ENCODE measurements around the gene KCTD2.
"Not testable (repeated sequence)": the region's sequence is repeated elsewhere in the genome, so short reads cannot be mapped to it uniquely, and the experiment has no call there.

Gene KCTD2

DNA sequence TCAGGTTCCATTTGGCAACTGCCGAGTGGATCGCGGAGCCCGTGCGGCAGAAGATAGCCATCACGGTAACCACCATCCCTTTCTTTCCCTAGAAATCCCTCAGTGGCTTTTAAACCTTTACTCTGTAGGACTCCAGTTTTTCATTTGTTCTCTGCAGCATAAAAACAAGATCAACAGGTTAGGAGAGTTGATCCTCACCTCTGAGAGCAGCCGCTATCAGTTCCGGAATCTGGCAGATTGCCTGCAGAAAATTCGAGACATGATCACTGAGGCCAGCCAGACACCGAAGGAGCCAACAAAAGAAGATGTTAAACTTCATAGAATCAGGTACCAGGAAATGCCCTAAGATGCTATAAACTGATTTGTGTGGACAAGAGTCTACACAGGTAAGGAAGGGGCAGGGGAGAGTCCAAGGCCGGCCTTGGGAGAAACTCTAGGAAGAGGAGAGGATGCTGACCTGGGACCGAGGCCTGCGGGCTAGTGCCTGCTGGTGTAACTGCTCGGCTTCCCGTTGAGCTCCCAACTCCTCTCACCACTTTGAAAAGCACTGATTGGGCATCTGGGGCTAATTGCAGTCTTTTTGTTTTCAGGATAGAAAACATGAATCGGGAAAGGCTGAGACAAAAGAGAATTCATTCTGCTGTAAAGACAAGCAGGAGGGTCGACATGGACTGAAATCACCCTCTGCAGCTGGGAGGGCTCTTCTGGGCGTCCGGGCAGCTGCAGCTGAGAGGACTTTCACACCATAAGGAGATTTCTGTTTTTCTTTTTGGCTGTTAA, 26.5 kb upstream of the KCTD2 start:
- no peak for DNase-seq (ENCODE audit: low read depth in 2 of 2)

DNA sequence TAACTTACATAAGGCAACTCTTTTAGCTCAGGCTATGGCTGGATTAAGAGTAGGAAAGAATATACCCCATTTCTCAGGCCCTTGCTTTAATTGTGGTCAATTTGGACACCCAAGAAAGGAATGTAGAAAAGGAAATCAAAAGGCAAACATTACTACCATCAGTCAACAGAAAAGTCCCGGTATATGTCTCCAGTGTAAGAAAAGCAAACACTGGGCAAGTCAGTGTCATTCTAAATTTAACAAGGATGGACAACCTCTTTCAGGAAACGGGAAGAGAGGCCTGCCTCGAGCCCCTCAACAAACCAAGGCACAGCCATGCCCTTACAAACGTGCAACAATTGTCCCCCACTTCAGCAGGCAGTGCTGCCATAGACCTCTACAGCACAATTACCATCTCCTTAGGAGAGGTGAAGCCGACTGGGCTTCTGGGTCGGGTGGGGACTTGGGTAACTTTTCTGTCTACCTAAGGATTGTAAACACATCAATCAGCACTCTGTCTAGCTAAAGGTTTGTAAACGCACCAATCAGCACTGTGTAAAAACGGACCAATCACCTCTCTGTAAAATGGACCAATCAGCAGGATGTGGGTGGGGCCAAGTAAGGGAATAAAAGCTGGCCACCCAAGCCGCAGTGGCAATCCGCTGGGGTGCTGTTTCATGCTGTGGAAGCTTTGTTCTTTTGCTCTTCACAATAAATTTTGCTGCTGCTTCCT, 22.2 kb upstream of the KCTD2 start:
- DNase-seq (ENCODE audit: low read depth in 2 of 2), result no peak

DNA sequence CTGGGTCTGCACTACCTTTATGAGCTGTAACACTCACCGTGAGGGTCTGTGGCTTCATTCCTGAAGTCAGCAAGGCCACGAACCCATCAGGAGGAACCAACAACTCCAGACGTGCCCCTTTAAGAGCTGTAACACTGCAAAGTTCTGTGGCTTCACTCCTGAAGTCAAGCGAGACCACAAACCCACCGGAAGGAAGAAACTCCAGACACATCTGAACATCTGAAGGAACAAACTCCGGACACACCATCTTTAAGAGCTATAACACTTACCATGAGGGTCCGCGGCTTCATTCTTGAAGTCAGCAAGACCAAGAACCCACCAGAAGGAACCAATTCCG, 21.7 kb upstream of the KCTD2 start:
- not testable (repeated sequence) for DNase-seq (ENCODE audit: low read depth in 2 of 2)

DNA sequence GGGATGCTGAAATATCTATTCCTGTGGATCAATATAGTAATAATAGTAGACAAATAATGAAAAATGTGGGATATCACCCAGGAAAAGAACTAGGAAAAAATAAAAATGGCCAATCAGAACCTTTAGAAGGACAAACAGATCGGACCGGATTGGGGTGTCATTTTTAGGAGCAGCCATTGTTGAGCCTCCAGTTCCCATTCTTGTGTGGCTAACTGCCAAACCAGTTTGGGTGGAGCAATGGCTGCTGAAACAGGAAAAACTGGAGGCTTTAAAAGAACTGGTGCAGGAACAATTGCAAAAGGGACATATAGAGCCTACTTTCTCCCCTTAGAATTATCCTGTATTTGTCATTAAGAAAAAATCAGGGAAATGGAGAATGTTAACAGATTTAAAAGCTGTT, 20.4 kb upstream of the KCTD2 start:
- DNase-seq (ENCODE audit: low read depth in 2 of 2), result not testable (repeated sequence)

DNA sequence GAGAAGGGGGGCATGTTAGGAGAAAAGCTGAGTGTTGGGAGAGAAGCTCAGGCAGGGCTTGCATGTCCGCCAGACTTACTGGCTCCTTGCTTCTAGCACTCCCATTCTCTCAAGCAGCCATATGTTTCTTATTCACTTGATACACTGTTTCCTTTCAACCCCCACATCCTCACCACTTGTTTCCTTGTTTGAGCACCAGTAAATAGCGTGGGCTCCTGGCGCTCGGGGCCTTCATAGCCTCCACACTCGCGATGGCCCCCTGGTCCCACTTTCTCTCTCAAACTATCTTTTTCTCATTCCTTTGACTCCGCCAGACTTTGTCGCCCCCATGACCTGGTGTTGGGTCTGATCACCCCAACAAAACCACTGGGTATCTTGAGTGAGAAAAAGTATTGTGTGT, 16.9 kb upstream of the KCTD2 start:
- no peak for DNase-seq (ENCODE audit: low read depth in 2 of 2)

DNA sequence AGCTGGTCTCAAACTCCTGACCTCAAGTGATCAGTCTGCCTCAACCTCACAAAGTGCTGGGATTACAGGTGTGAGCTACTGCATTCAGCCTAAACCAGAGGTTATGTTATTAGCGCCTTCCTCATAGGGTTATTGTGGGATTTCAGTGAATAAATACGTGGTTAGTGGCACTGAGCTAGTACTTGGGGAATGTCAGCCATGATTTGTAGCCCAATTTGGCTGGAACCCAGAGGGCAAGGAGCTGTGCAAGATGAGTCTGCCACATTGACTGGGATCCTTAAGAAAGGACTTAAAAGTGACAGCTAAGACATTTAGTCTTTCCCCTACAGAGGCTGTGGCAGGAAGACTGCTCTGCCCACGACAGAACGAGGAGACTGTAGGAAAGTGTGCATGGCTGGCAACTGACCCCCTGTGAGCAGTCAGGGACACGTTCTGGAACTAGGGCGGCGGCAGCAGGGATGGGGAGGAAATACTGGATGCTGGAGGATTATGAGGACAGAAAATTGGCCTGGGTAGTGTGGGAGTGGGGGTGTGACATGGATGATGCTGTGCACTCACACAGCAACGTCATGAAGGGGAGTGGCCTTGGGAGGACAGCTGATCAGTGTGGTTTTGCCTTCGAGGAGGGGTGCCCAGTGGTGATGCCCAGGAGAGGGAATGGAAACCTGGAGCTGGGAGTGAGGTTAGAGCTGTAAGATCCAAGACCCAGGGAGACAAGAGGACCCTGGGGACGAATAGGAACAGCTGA, 14.9 kb upstream of the KCTD2 start:
- peak in 1 of 2 donors; percentile 25 for DNase-seq (ENCODE audit: low read depth in 2 of 2)

DNA sequence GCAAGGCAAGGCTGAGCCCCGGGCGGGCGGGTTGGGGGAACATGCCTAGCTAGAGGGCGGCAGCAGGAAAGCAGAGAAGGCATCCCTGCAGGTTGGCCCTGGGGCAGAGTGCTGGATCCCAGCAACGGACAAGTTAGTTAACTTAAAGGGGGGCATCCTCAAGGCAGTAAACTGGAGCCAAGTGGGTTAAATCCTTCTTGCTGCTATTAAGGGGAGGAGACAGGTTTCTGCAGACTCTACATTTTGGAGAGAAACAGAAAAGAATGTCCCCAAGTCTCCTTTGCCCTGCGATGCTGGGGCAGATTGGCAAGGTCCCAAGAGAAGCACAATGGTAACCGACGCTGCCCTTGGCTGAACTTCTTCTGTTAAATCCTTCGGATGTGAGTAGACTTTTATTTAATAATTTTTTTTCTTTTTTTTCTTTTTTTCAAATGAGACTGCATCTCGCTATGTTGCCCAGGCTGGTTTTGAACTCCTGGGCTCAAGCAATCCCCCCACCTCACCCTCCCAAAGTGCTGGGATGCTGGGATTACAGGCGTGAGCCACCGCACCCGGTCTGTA, 14.2 kb upstream of the KCTD2 start:
- DNase-seq (ENCODE audit: low read depth in 2 of 2), result no peak

DNA sequence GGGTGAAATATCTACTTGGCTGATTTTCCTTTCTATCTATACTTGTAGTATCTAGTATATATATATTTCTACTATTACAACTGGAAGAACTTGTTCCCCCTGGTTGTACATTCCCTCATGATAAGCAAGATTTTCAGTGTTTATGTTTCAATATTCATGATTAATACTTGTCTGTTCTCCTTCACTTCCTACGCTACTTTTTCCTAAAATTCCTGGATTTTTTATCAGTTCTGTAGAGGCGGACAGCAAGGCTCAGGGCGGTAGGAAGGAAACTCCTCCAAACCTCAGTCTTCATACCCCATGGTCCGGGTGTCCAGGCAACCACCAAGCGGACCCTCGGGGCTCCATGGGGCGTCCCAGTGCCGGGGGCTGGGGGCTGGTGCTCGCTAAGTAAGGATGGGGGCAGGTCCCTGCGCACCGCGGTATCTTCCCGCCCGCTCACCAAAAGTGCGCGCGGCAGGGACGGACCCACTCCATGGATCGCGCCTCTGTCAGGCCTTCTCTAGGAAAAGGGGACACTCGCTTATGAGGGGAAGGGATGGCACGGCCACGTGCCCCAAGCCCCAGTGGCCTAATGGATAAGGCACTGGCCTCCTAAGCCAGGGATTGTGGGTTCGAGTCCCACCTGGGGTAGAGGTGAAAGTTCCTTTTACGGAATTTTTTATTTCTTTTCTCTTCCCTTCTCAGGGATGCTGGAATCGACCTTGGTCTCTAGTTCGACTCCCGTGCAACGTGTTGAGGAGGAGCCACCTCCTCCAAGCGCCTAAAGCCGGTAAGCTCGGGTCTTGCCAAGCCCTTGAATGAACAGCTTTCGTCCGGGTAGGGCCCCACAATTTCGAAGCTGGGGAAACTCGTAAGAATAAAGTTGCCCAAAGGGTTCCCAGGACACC, 13.4 kb upstream of the KCTD2 start:
- DNase-seq (ENCODE audit: low read depth in 2 of 2), result peak; percentile 67 to 71

DNA sequence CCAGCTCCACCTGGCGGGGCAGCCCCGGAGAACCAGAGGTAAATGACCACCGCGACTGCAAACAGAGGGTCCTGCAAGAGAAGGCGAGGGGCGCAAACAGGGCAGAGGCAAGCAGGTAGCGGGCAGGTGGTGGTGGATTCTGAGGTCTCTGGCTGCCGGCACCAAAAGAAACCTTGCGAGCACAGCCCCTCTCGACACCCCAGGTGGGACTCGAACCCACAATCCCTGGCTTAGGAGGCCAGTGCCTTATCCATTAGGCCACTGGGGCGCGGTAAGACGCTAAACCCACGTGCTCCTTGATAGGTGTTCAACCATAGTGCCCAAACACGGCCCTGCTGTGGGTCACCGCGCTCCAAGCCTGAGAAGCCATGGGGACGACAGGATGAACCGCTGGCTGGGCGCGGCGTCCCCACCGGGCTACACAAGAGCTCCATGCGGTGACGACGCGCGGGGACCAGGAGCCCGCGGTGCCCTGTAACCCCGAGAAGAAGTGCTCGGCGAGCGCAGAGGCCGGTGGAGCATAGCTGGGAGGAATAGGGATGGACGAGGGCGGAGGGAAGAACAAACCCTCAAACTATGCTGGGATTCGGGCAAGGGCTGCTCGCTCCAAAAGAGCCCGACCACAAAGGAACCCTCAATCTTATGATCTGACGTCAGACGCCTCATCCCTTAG, 12.7 kb upstream of the KCTD2 start:
- DNase-seq (ENCODE audit: low read depth in 2 of 2), result peak; percentile 57 to 67

DNA sequence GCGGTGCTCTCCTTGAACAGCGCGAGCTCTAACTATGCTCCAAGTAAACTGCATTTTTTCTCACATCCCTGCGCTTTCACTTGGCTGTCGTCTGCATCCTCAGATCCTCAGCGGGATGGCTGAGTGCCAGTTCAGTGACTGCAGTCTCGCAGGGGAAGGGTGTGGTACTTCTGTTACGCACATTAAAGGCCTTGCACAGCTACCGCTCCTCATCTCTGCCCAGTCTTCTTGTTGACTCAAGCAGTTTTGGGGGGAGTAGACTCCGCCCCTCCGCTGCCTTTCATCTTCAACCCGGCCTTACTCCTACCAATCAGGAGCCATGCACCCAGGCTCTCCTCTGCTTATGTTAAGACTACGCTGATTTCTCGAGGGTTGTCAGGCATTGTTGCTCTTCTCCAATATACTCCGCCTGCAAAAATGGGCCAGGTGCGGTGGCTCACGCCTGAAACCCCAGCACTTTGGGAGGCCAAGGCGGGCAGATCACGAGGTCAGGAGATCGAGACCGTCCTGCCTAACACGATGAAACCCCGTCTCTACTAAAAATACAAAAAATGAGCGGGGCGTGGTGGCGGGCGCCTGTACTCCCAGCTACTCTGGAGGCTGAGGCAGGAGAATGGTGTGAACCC, 10.3 kb upstream of the KCTD2 start:
- DNase-seq (ENCODE audit: low read depth in 2 of 2), result peak; percentile 49 to 67

DNA sequence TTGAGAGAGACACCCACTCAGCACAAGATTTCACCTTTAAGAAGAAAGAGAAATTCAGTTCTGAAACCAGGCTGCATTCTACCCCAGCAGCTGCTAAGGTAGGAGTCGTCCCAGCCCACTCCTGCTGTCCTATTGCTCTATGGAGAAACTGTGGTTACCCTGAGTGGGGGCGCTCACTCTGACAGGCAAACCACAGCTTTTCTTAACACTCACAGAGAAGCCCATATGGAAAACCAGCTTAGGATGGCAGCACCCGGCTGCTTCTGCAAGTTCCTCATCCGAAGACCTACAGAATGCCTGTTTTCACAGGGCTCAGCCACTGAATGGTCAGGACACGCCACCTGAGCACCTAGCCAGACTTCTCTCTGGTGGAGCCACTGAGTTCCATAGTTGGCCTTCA, 7.8 kb upstream of the KCTD2 start:
- no peak for DNase-seq (ENCODE audit: low read depth in 2 of 2)

DNA sequence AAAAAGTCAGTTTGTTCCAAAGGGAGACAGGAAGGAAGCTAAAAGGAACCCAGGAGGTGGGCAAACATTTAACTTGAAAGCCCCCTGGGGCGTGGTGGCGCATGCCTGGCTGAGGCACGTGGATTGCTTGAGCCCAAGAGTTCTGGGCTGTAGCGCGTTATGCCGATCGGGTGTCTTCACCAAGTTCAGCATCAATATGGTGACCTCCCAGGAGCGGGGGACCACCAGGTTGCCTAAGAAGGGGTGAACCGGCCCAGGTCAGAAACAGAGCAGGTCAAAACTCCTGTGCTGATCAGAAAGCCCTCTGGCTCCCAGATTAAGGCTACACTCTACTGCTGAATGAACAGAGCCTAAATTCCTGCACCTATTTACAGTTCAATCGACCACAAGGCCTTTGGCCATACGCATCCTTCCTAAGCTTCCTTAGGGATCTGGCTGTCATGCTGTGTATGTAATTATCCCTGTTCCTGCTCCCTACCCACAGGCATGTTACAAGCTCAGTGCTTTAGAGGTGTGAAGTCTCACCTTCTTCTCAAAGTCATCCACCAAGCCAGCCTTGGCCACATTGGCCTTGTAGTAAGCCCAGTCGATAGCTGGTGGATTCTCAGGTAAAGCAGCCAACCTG, 5.3 kb upstream of the KCTD2 start:
- no peak for DNase-seq (ENCODE audit: low read depth in 2 of 2)

DNA sequence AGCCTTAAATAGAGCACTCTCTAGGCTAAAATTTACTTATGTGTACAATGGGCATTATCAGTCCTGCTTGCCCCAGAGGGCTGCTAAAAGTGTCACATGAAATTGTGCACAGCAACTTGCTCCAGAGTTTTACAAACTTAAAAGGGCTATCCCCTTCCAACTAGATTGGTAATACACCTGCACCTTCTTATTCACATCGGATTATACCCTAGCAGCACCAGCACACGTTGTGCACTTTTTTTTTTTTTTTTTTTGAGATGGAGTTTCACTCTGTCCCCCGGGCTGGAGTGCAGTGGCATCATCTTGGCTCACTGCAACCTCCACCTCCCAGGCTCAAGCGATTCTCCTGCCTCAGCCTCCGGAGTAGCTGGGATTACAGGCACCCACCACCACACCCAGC, 3.2 kb upstream of the KCTD2 start:
- not testable (repeated sequence) for DNase-seq (ENCODE audit: low read depth in 2 of 2)

DNA sequence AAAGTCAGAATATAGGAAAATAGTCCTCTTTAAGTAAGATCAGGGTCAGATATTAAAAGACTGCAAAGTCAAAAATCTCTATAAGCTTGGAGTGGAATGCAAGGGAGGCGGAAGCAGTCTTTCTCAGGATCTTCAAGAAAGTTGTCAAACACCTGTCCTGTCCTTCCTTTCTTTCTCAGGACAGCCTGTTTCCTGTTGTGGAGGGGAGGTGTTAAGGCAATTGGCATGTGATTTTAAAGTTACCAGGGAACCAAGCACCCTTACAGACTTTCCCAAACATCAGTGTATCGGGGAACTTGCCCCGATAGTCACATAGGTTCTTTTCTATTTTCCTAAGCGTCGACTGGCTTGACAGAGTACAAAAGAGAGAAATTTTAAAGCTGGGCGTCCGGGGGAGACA, 2.3 kb upstream of the KCTD2 start:
- no peak for DNase-seq (ENCODE audit: low read depth in 2 of 2)

DNA sequence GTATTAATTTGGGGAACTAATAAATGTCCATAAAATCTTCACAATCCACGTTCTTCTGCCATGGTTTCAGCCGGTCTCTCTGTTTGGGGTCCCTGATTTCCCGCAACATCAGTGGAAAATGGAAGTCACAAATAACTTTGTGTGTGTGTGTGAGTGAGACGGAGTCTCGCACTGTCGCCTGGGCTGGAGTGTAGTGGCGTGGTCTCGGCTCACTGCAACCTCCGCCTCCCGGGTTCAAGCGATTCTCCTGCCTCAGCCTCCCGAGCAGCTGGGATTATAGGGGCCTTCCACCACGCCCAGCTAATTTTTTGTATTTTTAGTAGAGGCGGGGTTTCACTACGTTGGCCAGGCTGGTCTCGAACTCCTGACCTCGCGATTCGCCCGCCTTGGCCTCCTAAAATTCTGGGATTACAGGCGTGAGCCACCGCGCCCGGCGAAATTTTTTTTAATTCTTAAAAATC, 1.0 kb upstream of the KCTD2 start:
- DNase-seq (ENCODE audit: low read depth in 2 of 2), result not testable (repeated sequence)

DNA sequence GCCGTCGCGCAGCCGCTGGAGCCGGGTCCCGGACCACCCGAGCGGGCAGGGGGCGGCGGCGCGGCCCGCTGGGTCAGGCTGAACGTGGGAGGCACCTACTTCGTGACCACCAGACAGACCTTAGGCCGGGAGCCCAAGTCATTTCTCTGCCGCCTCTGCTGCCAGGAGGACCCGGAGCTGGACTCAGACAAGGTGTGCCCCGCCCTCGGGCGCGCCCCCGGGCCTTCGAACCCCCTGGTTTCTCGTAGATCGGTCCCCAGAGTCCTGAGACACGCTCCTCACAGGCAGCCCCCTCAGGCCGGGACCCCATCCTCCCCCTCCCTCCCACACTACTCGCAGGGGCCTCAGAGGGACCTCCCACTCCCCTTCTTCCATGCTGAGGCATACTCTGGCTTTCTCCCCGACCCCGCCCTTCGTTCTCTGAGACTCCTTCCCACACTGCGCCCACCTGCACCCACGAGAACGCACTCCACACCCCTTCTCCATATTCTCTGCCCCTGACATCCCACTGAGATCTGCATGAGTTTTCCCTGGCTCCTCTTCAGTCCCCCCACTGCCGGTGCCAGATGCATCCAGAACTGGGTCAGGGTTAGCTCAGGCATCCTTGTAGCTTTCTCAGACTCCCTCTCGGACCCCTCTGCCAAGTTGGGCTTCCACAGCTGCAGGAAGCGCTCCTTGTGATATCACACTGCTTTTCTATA, 523 bp downstream of the KCTD2 start:
- no peak for DNase-seq (ENCODE audit: low read depth in 2 of 2)

DNA sequence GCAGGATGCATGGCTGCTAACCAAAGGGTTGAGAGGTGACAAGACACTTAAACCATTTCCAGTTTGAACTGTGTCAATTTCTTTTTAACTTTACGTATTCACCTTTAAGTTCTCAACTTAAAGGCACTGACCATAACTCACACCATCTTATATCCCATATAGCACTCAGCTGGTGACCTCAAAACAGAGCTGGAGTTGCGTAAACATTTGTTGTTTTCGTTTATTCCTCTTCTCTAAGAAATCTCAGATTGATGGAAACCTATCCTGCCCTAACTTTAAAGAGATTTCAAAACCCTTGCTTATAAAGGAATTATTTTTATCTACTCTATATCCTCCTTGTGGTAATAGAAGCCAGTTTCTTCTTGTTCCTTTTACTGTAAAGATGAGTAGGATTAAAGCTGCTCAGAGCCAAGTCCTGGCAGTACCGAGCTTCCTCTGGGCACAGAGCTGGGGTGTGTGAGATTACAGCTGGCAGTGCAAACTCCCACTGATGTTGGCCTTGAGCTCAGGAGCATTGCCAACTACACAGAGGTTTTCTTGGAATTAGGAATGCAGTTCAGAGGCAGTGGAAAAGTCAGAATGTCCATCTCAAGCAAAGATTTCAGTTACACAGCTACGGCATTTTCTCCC, 1.3 kb downstream of the KCTD2 start:
- DNase-seq (ENCODE audit: low read depth in 2 of 2), result no peak

DNA sequence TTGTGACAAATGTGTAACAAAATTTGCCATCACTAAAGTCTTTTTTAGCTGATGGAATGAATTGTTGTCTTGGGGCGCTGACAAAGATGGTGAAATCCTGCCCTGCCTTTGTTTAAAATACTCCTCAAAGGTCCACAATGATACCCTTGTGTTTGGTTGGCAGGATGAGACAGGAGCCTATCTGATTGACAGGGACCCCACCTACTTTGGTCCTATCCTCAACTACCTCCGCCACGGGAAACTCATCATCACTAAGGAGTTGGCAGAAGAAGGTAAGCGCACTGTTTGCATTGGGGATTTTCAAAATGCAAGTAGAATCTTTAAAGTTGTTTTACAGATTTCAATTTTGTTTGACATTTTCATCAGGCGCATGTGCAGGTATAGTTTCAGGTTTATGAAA, 2.0 kb downstream of the KCTD2 start:
- DNase-seq (ENCODE audit: low read depth in 2 of 2), result no peak

DNA sequence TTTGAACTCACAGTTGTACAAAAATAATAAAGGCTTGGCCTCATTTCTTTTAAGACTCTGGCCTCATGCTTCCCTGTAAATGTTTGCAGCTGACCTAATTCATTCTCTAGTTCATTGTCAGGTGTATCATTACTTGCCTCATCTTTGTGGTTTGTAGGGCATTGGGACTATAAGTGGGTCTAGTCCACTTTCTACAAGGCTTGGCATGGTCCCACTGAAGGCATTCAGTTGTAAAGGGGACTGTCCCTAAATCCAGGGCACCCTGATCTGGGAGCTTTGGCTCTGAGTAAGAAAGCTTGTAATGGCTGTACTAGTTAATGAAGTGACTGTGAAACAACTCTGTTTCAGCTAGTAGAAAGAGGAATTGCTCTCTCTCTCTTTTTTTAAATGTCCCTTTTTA, 2.7 kb downstream of the KCTD2 start:
- no peak for DNase-seq (ENCODE audit: low read depth in 2 of 2)

Measured in activated CD8-positive, alpha-beta memory T cell treated with anti-CD3 and anti-CD28 coated beads for 4 hours (primary cell).